CD4-positive, alpha-beta T cell treated with Interleukin-2 at 100 ng/mL for 4 hours (primary cell): ENCODE measurements around the gene PSMB7.

Experiments
- DNase-seq: peaks from one replicate; pipeline ENCODE4 v3.0.0-alpha.2; 2020; ENCODE audit warnings: low spot score

PSMB7 gene

DNA sequence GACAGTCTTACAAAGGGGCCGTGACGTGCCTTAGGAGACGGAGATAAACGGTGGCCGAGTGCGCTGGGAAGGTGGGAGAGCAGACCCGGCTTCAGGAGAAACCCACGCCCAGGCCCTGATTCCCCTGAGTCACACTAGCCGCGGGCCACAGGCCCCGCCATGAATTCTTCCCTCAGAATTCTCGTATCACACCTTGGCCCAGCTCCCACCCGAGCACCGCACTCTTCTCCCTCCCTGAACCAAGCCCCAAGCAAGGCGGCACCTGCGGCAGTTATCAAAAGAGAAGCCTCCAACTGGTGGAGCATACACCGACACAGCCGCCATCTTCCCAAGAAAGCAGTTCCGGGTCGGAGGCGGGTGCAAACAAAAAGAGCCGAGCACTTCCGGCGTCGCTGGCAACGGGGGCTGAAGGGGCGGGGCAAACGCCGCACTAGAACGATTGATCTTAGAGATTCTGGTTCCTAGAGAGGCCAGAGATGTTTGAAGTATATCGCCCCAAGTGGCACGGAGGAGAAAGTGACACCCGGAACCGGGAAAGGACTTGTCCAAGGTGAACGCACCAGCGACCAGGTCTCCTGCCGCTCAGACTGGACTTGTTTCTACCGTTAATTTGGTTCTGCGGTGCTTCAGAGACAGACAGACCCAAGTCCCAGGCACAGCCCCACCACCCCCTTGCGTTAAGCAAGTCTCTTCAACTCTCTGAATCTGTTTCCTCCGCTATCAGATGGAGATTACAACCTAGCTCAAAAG, at the start of gene PSMB7:
Gene PSMB7 (minus strand): TSS at position 341 of the 750 bp plus-strand sequence. CDS start 17 bp downstream, at position 324.
- peak; percentile 97 for DNase-seq

DNA sequence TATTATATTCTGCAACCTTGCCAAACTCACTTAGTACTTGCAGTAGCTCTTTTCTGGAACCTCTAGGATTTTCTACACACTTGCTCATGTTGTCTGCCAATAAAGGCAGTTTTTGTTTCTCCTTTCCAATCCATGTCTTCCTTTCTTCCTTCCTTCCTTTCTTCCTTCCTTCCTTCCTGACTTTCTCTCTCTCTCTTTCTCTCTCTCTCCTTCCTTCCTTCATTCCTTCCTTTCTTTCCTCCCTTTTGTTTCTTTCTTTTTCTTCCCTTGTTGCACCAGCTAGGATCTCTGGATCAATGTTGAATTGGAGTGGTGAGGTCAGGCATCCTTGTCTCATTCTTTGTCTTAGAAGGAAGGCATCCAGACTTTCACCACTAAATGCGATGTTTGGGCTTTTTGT, 47.5 kb upstream of the PSMB7 start:
- DNase-seq = no peak

DNA sequence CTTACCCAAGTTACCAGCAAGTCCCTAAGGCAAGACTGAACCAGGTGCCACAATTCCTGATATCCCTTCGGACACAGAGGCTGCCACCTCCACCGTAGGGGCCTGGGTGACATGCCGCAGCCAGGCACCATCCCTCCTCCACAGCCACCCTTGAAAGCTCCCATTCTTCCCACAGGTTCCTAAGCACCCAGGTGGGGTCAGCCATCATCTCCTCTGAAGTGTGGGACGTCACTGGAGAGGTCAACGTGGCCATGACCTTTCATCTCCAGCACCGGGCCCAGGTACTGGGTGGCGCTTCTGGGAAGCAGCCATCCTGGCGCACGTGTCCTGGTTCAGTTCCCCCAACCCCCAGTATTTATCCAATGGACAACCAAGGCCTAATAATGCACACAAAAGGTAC, 43.2 kb upstream of the PSMB7 start:
- no peak for DNase-seq

DNA sequence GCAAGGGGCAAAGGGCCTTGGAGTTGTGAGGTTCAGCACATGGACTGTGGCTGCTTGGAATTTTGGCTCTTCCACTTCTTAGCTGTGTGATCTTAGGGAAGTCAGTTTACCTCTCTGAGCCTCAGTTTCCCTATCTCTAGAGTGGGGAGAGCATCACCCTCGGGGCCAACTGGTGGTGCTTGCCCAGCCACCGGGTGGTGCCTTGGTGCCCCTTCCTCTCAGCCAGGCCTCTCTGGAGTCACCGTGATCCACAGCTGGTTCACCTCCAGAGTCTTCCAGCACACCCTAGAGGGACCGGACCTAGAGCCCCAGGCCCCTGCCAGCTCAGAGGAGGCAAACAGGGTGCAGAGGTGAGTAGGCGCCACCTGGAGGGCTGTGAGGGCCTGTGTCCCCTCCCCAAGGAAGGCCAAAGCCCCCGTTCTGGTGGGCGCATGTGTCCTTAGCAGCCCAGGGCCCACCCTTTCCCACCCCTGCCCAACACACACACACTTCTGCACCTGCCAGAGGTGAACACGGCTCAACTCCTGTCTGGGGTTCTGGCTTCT, 42.7 kb upstream of the PSMB7 start:
- no peak for DNase-seq

DNA sequence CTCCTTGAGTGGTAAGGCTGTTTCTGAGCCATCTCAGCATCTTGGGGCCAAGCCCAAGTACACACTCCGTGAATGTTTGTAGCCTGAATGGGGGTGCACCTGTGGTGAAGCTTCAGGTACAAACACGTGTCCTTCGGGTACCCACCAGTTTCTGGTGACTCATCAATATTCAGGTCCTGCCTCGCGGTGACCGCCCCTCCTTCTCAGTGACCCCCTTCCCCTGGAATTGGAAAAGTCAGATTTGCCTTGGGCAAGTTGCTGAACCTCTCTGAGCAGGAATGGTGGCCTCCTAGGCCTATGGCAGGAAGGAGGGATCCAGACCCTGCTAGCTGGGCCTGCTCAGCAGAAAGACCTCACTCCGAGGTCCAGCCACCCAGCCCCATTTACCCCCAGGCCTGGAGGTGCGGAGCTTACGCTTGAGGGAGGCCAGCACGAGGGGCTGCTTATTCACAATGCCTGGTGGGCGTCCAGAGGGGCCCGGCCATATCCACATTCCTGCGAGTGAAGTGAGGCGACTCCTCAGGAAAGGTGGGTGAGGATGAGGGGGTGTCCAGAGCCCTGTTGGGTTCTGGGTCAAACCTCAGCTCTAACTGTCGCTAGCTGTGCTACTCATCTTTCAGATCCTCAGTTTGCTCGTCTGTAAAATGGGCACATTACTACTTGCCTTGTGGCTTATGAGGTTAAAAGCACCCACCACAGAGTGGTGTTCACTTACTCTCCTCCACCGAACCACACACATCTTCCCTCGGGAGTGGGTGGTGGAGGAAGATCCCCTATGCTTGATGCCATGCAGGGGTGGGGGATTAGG, 42.0 kb upstream of the PSMB7 start:
- DNase-seq = no peak

DNA sequence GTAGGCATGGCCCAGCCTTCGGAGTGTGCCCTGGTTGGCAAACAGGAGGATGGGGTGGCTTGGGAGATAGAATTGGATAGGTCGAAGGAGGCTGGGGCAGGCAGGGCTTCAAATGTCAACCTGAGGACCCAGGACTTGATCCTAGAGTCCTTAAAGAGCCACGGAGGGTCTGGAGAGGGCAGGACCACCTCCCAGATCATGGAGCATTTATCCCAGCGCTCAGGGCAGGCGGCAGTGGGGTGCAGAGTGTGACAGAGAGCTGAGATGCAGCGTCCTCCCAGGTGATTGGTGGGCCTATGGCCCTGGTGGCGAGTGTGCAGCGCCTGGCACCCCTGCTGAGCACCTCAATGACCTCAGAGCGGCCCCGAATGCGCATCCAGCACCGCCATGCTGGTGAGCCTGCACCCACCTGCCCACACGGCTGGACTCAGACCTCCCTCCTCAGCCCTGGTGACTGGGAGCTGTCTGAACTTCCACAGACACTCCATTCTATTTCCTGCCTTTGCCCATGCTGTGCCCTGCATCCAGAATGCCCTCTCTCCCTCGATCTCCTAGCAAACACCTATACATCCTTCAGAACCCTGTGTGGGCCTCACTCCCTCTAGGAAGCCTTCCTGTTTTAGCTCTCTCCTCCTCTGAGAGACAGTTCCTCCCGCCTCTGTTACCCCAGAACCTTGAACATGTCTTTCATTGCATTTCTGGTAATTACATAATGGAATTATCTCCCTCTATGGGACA, 41.3 kb upstream of the PSMB7 start:
- no peak for DNase-seq

DNA sequence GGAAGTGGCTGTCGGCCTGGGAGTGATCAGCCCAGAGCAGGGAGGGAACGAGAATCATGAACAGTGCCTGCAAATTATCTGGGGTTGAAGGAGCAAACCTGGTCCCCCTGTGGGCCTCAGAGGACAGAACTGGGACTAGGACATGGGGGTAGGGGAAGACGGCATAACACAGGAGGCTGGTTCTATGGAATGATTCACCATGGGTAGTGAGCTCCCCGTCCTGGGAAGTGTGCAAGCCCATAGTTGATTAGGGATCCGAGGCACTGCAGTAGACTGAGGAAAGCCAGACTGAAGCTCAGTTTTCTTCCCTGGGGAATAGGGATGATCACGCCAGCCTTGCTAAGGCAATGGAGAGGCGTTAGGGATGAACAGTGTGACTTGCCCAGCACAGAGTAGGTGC, 40.6 kb upstream of the PSMB7 start:
- no peak for DNase-seq

DNA sequence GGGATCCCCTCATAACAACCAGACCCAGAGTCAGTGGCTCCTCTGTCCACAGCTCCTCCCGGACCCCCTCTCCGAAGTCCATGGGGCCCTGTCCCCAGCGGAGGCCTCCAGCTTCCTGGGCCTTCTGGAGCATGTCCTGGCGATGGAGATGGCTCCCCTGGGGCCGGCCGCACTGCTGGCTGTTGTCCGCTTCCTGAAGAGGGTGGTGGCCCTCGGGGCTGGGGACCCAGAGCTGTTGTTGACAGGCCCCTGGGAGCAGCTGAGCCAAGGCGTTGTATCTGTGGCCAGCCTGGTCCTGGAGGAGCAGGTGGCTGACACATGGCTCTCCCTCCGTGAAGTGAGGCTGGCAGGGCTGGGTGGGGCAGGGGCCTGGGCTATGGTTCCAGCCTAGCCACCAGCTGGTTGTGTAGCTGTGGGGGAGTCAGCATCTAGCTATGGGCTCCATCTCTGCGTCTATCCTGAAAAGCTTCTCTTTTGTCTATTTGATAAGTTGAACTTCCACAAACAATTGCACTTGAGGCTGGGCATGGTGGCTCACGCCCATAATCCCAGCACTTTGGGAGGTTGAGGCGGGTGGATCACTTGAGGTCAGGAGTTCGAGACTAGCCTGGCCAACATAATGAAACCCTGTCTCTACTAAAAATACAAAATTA, 39.7 kb upstream of the PSMB7 start:
- DNase-seq = no peak

DNA sequence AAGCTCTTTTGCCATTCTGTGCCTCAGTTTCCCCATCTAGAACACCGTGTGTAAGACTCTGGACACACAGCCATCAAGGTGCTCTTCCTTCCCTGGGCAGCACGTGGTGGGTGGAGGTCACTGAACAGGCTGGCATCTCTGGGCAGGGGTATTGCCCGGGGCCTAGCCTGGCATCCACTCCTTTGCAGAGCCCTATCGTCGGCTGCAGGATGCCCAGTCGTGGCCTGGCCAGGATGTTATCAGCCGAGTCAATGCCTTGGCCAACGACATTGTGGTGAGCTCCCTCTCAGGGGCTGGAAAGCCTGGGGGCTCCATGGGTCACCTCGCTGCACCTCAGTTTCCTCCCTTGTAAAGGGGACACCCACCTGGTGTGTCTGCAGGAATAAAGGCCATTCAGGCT, 39.1 kb upstream of the PSMB7 start:
- no peak for DNase-seq

DNA sequence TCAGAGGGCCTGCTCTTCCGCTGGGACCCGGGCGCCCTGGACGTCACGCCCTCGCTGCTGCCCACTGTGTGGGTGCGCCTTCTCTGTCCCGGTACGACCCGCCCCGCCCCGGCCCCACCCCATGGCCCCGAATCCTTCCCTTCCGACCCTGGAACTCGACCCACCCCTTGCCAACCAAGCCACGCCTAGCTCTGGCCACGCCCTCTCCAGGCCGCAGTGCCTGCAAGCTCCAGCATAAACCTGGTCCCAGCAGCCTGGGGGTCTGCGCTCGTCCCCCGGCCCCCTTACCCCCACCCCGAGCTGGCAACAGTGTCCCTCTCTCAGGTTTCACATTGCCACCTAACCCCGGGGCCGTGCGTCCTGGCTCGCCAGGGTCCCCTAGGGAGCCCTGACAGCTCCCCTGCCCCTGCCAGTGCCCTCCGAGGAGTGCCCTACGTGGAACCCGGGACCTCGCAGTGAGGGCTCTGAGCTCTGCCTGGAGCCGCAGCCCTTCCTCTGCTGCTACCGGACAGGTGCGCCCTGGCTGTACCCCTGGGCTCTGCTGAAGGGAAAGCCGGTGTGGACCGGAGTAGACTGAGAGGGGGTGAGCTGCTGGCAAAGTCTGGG, 38.4 kb upstream of the PSMB7 start:
- no peak for DNase-seq

DNA sequence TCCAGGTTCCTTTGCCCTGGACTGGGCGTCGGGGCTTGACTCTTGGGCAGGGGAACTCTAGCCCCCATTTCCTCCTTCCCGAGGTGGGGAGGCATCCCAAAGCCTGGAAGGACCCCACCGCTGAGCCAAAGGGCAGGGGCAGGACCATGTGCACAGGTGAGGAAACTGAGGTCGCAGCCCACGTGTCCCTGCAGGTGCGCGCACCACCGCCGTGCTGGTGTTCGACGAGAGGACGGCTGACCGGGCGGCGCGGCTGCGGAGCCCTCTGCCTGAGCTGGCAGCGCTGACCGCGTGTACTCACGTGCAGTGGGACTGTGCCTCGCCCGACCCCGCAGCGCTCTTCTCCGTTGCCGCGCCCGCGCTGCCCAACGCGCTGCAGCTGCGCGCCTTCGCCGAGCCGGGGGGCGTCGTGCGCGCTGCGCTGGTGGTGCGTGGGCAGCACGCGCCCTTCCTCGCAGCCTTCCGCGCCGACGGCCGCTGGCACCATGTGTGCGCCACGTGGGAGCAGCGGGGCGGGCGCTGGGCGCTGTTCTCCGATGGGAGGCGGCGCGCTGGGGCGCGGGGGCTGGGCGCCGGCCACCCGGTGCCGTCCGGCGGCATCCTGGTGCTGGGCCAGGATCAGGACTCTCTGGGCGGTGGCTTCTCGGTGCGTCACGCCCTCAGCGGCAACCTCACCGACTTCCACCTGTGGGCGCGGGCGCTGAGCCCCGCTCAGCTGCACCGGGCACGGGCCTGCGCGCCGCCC, 37.8 kb upstream of the PSMB7 start:
- DNase-seq = no peak

DNA sequence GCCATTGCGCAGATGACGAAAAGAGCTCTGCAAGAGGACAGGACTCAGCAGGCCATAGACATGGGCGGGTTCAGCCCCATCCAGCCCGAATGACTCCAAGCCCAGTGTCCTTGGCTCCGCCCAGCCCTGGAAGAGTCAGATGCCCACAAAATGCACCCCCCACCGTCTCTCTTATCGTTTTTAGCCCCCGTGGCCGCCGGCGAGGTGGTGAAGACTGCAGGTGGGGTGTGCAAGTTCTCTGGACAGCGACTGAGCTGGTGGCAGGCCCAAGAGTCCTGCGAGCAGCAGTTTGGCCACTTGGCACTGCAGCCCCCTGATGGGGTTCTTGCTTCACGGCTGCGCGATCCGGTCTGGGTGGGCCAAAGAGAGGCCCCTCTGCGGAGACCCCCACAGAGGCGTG, 37.1 kb upstream of the PSMB7 start:
- DNase-seq = no peak

DNA sequence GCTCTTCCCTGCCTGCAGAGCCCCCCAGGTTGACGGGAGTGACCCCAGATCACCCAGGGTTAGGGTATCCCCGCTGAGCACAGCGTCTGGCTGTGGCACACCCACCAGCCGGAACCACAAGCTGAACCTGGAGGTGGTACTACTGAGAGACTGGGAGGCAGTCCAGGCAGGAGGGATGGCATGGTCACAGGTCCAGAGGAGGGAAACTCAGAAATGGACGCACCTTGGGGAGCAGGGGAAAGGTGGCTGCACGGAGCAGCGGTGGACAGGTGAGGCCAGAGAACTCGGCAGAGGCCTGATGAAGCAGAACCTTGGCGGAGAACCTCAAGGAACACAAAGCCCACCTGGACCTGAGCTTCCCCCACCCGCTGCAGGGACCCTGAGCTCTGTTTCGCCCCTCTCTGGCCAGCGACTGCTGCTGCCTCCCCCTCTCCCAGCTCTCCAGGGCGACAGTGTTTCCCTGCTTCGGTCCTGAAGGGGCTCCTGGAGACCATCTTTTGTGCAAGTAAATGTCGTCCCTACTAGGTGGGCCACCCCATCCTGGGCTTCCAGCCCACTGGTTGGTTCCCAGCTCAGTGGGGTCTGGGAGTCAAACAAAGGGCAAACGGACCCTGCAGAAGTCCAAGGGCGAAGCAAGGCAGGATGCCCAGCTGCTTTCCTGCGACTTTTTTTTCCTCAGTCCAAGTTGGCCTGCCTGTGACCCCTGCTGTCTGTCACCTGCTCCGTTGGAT, 35.9 kb upstream of the PSMB7 start:
- no peak for DNase-seq

DNA sequence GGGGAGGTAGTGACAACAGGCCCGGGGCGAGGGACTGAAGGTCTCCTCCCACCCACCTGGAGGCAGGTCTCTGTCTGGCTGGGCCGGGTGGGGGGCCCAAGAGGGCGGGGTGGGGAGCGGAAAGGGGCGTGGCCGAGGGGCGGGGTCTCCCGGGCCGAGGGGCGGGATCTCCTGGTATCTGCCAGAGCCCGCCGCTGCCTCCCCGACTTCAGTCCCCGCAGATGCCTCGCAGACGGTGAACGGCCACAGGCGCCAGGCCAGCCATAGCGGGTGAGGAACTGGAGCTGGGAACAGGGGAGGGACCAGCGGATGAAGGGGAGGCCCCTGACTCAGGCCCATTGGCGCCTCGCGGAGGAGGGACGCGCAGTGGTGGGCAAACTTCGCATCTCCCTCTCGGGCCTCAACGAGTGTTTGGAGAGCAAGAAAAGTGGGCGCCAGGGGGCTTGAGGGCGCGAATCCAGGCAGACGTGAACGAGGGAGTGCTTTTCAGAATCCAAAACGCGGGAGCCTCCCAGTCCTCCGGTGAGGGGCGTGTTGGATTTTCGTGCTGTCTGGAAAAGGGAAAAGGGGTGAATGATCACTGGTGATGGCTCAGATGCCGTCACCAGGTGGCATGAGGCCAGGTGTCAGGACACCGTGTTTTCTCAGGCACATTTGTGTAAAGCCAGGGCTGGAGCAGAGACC, 35.1 kb upstream of the PSMB7 start, which contains the start of gene ADGRD2:
Gene ADGRD2 (plus strand): TSS at position 211 of the 684 bp plus-strand sequence. CDS start 1,216 bp downstream, outside the sequence.
- DNase-seq = no peak

DNA sequence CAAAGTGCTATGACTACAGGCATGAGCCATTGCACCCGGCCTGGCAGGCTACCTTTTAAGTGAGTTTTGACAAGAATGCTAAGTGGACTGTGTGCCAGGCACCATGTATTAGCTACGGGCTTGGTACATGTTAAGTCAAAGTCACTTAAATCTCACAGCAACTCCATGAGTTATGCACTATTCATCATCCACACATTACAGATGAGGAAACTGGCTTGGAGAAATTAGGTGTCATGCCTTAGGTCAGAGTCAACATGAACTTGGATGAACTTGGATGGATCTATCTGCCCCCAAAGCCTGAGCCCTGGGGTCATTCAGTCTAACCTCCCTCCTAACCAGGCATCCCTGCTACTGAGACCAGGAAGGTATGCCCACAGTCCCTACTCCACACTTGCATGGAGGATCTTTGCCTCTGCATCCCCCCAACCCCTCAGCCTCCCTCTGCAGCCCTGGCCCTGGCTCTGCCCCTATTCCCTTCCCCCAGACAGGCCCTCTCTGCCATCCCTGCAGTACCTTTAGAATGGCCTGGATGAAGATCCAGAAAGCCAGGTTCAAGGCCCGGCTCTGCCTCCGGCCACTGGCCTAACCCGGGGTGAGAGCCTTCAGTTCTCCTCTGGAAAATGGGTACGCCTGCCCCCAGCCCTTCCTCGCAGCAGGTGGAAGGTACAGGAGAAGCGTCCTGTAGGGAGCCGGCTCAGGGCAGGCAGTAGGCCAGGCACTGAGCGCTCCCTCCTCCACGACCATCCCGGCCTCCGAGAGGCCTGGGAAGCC, 34.3 kb upstream of the PSMB7 start:
- DNase-seq = no peak

DNA sequence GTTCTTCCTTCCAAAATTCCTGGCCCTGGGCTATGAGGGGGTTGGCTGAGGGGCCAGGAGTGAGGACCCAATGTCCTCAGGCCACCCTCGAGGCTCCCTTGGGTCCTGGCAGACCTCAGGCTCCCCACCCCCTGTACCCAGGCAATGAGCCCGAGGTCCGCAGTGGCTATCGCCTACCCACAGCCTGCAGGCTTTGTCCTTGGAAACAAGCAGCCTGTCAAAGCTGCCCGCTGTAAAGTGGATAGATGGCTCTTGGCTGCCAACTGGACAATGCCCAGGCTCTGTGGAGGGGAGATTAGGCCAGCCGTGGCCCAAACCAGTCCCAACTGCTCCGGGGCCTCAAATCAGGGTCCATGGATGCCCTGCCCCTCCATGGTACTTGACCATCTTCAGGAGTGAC, 32.8 kb upstream of the PSMB7 start:
- DNase-seq = no peak

DNA sequence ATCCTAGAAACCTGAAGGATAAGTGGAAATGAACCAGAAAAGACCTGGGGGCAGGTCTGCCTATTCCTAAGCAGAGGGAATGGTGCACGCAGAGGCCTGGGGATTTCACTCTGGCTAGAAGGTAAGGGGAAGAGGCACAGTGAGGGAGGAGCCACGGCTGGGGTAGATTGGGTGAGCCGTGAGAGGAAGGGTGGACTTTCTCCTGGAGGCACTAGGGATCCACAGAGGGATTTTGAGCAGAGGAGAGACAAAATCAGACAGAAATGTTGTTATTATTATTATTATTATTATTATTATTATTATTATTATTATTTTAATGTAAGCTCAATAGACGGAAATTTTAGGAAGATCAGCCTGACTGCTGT, 32.0 kb upstream of the PSMB7 start:
- no peak for DNase-seq

DNA sequence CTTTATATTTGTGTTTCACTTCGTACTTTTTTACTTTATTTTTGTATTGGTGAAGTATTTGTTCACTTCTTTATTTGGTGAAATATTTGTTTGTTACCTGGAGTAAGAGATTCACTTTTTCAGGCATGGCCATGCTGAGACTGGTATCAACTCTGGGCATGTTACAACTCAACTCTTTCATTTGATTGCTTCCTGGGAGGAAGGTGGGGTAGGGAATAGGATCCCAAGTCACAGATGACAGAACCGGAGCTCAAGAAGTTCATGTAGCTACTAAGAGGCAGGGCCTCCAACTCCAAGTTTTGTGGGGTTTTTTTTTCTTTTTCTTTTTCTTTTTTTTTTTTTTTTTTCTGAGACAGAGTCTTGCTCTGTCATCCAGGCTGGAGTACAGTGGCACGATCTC, 28.9 kb upstream of the PSMB7 start:
- DNase-seq = no peak

DNA sequence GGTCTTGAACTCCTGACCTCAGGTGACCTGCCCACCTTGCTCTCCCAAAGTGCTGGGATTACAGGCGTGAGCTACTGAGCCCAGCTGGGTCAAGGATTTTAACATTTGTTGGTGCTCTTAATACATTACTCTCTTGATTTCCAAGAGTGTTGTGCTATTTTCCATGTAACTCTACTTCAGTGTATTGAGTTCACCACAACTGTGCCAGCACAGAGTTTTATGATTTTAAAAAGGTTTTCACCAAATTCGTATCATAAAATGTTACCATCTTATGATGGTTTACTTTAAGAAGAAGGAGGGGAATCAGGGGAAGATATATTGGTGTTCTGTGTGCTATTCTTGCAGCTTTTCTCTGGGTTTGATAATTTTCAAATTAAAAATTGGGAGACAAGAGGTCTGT, 28.4 kb upstream of the PSMB7 start:
- DNase-seq = no peak
